ENCODE data around the gene ABCG4.

GRCh38 chr11:119185981-119186634 is 37.3 kb downstream of the ABCG4 start:
- TF ChIP-seq POLR2A (IDR thresholded peaks at IDR 0.05) (no peak), CTCF (IDR thresholded peaks at IDR 0.05) (no peak)
